Skin of body (tissue), 2 donors: ENCODE measurements around the gene VPS36. TPM values are rescaled to one million over a fixed set of nuclear protein-coding genes. Genes with fewer than 3 reads are reported as not detected.
"Not testable (repeated sequence)": the region's sequence is repeated elsewhere in the genome, so short reads cannot be mapped to it uniquely, and the experiment has no call there.

ENCODE experiments used
- DNase-seq: peaks from one replicate; lab custom pipeline; 2025; lab: John Stamatoyannopoulos, UW
- total RNA-seq: library from RNA; depleted of rRNA; stranded (reverse); fragments of >200 nt; gene quantifications from one replicate; pipeline ENCODE4 v1.2.3, GENCODE V29; 2014

VPS36 gene
- total RNA-seq, 1 donor from 2014 or later: 76.0 TPM

GRCh38 chr13:52447354-52447753 is 3.1 kb downstream of the VPS36 start:
- DNase-seq: no peak

- no peak for DNase-seq
Measured at GRCh38 chr13:52446265-52446664, 4.2 kb downstream of the VPS36 start.

- no peak for DNase-seq
Measured at GRCh38 chr13:52432456-52432855, 18.0 kb downstream of the VPS36 start.

GRCh38 chr13:52428295-52428694 is 22.1 kb downstream of the VPS36 start:
- DNase-seq: peak; percentile 29

GRCh38 chr13:52421216-52421615 is 29.2 kb downstream of the VPS36 start:
- no peak for DNase-seq

- DNase-seq: no peak
Measured at GRCh38 chr13:52419080-52419479, 31.4 kb downstream of the VPS36 start.

GRCh38 chr13:52414963-52415362 is 35.5 kb downstream of the VPS36 start:
- no peak for DNase-seq

- no peak for DNase-seq
Measured at GRCh38 chr13:52414051-52414450, 36.4 kb downstream of the VPS36 start.

GRCh38 chr13:52412128-52412527 is 38.3 kb downstream of the VPS36 start:
- DNase-seq: no peak

- DNase-seq: no peak
Measured at GRCh38 chr13:52411629-52412028, 38.8 kb downstream of the VPS36 start.

- not testable (repeated sequence) for DNase-seq
Measured at GRCh38 chr13:52408071-52408658, 42.3 kb downstream of the VPS36 start.

GRCh38 chr13:52407436-52407835 is 43.0 kb downstream of the VPS36 start:
- not testable (repeated sequence) for DNase-seq

- no peak for DNase-seq
Measured at GRCh38 chr13:52406629-52407028, 43.8 kb downstream of the VPS36 start.

- DNase-seq: peak; percentile 28
Measured at GRCh38 chr13:52405767-52406494, 44.5 kb downstream of the VPS36 start, which contains the start of gene THSD1. TSS of gene THSD1 (minus strand) at chr13:52406172. CDS start at chr13:52402600, 3,572 bp downstream.

- DNase-seq: no peak
Measured at GRCh38 chr13:52405369-52405766, 45.1 kb downstream of the VPS36 start.

GRCh38 chr13:52399708-52400107 is 50.7 kb downstream of the VPS36 start:
- no peak for DNase-seq

GRCh38 chr13:52399046-52399445 is 51.4 kb downstream of the VPS36 start:
- DNase-seq: no peak

- no peak for DNase-seq
Measured at GRCh38 chr13:52395704-52396103, 54.7 kb downstream of the VPS36 start.

- no peak for DNase-seq
Measured at GRCh38 chr13:52394586-52394985, 55.8 kb downstream of the VPS36 start.

GRCh38 chr13:52393572-52394357 is 56.7 kb downstream of the VPS36 start:
- no peak for DNase-seq

GRCh38 chr13:52387721-52388120 is 62.7 kb downstream of the VPS36 start:
- DNase-seq: no peak

GRCh38 chr13:52385870-52386269 is 64.6 kb downstream of the VPS36 start:
- no peak for DNase-seq
